T1000 (cell line): Measurements from ENCODE around the gene MTHFD1L.

Experiments used
- DNase-seq: peaks from one replicate; lab custom pipeline; 2025; ENCODE audit warnings: mixed read lengths; lab: John Stamatoyannopoulos, UW

MTHFD1L gene

GRCh38 chr6:151015101-151015700 lies 149.7 kb downstream of the MTHFD1L start:
- DNase-seq = no peak

GRCh38 chr6:151016107-151016506 lies 150.6 kb downstream of the MTHFD1L start:
- DNase-seq = no peak

- no peak for DNase-seq
Measured at GRCh38 chr6:151018046-151018445, 152.5 kb downstream of the MTHFD1L start.

- no peak for DNase-seq
Measured at GRCh38 chr6:151018911-151019782, 153.6 kb downstream of the MTHFD1L start.

GRCh38 chr6:151021896-151022295 lies 156.4 kb downstream of the MTHFD1L start:
- no peak for DNase-seq

- DNase-seq = no peak
Measured at GRCh38 chr6:151022492-151022891, 157.0 kb downstream of the MTHFD1L start.

- no peak for DNase-seq
Measured at GRCh38 chr6:151023342-151023741, 157.8 kb downstream of the MTHFD1L start.

- no peak for DNase-seq
Measured at GRCh38 chr6:151024597-151024996, 159.1 kb downstream of the MTHFD1L start.

GRCh38 chr6:151025076-151025475 lies 159.6 kb downstream of the MTHFD1L start:
- DNase-seq = no peak

GRCh38 chr6:151026041-151026663 lies 160.7 kb downstream of the MTHFD1L start:
- DNase-seq = no peak

- no peak for DNase-seq
Measured at GRCh38 chr6:151027295-151027747, 161.8 kb downstream of the MTHFD1L start.

GRCh38 chr6:151027936-151028838 lies 162.7 kb downstream of the MTHFD1L start:
- no peak for DNase-seq

GRCh38 chr6:151029970-151030369 lies 164.5 kb downstream of the MTHFD1L start:
- DNase-seq = no peak

- DNase-seq = no peak
Measured at GRCh38 chr6:151032034-151032433, 166.5 kb downstream of the MTHFD1L start.

GRCh38 chr6:151034825-151035781 lies 169.6 kb downstream of the MTHFD1L start:
- DNase-seq = no peak

- DNase-seq = peak; percentile 46
Measured at GRCh38 chr6:151036211-151036721, 170.8 kb downstream of the MTHFD1L start.

GRCh38 chr6:151036869-151037680 lies 171.6 kb downstream of the MTHFD1L start:
- DNase-seq = no peak

GRCh38 chr6:151038616-151039015 lies 173.1 kb downstream of the MTHFD1L start:
- DNase-seq = no peak

- peak; percentile 82 for DNase-seq
Measured at GRCh38 chr6:151040888-151041521, 175.5 kb downstream of the MTHFD1L start.
